Activated T-cell treated with anti-CD3 and anti-CD28 coated beads, Interleukin-2, amount 50 U/mL, for 4 hours (primary cell): ENCODE data around the gene PTMS. TPM values are rescaled to one million over a fixed set of nuclear protein-coding genes. Genes with fewer than 3 reads are reported as not detected.
A peak's percentile ranks its signal among the peaks of the same experiment; 100 is the strongest.
"Not testable (repeated sequence)": the region's sequence is repeated elsewhere in the genome, so short reads cannot be mapped to it uniquely, and the experiment has no call there.

Experiments
- ATAC-seq, 2 donors: fragments of 200-7000 bp; cut with Tn5 transposase; one replicate each; pipeline ENCODE4 v1.10.0; 2021
- DNase-seq: peaks from one replicate; pipeline ENCODE4 v3.0.0-alpha.2; 2020
- H3K27me3 Mint-ChIP-seq: one replicate; pipeline ENCODE4 v1.8.0; 2021; ENCODE audit warnings: low read depth, mixed read lengths
- H3K36me3 Mint-ChIP-seq: one replicate; pipeline ENCODE4 v1.8.0; 2022; ENCODE audit warnings: mixed read lengths; ENCODE audit not compliant: insufficient read depth
- H3K4me1 Mint-ChIP-seq: one replicate; pipeline ENCODE4 v1.8.0; 2021; ENCODE audit warnings: low read depth, mixed read lengths
- H3K4me3 Mint-ChIP-seq: one replicate; pipeline ENCODE4 v1.8.0; 2021; ENCODE audit warnings: mild to moderate bottlenecking, moderate library complexity, mixed read lengths
- H3K9me3 Mint-ChIP-seq: one replicate; pipeline ENCODE4 v1.8.0; 2021; ENCODE audit warnings: mixed read lengths
- total RNA-seq, 3 donors: library from RNA; stranded (reverse); gene quantifications; one replicate each; pipeline ENCODE4 v1.2.1, GENCODE V29; 2021

The PTMS gene
- total RNA-seq, 3 donors from 2014 or later: 26.3 to 32.6 (median 29.4) TPM

GRCh38 chr12:6743300-6743699, 22.9 kb upstream of the PTMS start:
- peak; percentile 53 to 75 for ATAC-seq
- H3K9me3 Mint-ChIP-seq, DNase-seq, H3K36me3 Mint-ChIP-seq, H3K4me3 Mint-ChIP-seq, H3K27me3 Mint-ChIP-seq: not testable (repeated sequence)
- peaks cover 20% of the 10 kb centered on the region for H3K4me1 Mint-ChIP-seq

DNA sequence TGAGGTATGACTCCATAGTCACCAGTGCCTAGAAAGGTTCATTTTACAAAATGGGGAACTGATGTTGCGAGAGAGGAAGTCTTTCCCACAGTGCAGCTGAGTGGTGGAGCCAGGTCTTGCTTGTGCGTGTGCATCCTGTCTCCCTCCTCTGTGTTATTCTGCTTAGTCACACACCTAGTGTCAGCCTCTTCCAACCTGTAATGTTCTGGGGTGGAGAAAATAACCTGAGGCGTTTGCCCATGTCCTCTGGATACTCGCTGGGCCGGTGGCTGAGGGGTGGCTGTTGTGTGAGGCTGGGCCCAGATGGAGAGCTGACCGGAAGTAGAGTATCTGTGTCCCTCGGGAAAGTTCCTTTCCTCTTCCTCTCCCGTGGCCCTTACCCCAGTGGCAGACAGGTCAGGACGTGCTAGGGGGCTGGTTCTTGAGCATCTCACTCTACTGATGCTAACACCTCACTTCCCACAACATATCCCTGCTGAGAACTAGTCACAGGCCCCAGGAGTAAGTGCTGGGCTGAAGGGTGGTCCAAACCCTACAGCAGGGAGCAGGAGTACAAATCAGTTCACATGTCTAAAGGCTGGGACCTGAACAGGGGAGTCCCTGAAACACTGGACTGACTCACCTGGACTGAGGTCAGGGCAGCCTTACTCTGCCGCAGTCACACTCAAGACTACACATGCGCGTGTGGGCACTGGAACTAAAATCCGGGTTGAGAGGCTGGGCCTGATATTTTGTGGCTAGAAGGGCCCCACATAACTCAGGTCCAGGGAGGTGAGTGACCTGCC, 20.2 kb upstream of the PTMS start:
- no peaks in the 10 kb centered on the region for H3K27me3 Mint-ChIP-seq
- ATAC-seq (peak; percentile 49 to 56), DNase-seq (no peak)
- H3K36me3 Mint-ChIP-seq: peaks cover 22% of the 10 kb centered on the region
- peaks cover 4% of the 10 kb centered on the region for H3K9me3 Mint-ChIP-seq
- no peak overlapping the region for H3K4me3 Mint-ChIP-seq
- H3K4me1 Mint-ChIP-seq: peaks cover 23% of the 10 kb centered on the region

- peaks cover 4% of the 10 kb centered on the region for H3K9me3 Mint-ChIP-seq
- no peak overlapping the region for H3K4me3 Mint-ChIP-seq
- no peaks in the 10 kb centered on the region for H3K27me3 Mint-ChIP-seq
- peaks cover 25% of the 10 kb centered on the region for H3K36me3 Mint-ChIP-seq
- H3K4me1 Mint-ChIP-seq: peaks cover 29% of the 10 kb centered on the region
- DNase-seq (no peak), ATAC-seq (no peak)
Observed at GRCh38 chr12:6747216-6747615, 18.9 kb upstream of the PTMS start.

DNA sequence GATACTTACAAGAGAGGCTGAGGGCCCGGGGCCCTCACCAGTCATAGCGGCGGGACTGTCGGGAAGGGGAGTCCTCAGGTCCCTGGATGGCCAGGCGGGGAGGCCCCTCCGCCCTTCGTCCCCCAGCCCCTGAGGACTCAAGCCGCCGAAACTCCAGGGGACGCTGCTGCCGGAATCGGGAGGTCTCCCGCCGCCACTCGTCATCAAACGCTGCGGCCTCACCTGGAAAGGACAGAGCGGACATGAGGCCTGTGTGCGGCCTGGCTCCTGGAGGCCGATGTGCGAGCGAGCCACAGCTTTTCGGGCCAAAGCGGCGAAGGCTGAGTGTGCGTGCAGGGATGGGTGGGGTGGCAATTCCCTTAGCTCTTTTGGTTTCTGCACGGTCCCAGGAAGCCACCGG, 17.4 kb upstream of the PTMS start:
- no peak overlapping the region for H3K4me3 Mint-ChIP-seq
- ATAC-seq (no peak), DNase-seq (no peak)
- H3K9me3 Mint-ChIP-seq: no peaks in the 10 kb centered on the region
- H3K27me3 Mint-ChIP-seq: no peaks in the 10 kb centered on the region
- peaks cover 25% of the 10 kb centered on the region for H3K36me3 Mint-ChIP-seq
- H3K4me1 Mint-ChIP-seq: peaks cover 25% of the 10 kb centered on the region

- no peak for DNase-seq
- peaks cover 21% of the 10 kb centered on the region for H3K4me1 Mint-ChIP-seq
- H3K27me3 Mint-ChIP-seq: no peaks in the 10 kb centered on the region
- H3K4me3 Mint-ChIP-seq: no peak overlapping the region
- ATAC-seq: no peak
- H3K9me3 Mint-ChIP-seq: no peaks in the 10 kb centered on the region
- peaks cover 25% of the 10 kb centered on the region for H3K36me3 Mint-ChIP-seq
Observed at GRCh38 chr12:6750506-6750905, 15.7 kb upstream of the PTMS start.

DNA sequence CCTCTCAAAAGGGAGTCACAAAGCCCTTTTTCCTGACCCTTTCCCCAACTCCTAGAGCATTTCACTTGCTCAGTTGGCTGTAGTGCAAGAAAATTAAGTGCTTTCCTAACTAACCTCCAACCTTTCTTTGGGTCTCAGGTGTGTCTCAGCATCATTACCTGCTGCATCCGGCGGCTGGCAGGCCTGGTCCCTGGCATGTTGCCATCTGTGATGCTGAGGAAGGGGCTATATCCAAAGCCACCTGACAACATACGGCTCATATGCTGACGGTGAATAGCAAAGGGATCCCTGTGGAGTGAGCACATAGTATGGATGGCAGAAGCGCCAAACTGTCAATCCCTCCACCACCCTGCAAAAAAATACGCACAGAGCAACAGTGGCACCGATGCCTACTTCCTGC, 14.4 kb upstream of the PTMS start:
- Mint-ChIP-seq H3K9me3 (no peaks in the 10 kb centered on the region), H3K4me3 (peak overlapping the region; percentile 92), H3K36me3 (peaks cover 25% of the 10 kb centered on the region), H3K27me3 (no peaks in the 10 kb centered on the region), H3K4me1 (peaks cover 16% of the 10 kb centered on the region)
- DNase-seq (no peak), ATAC-seq (no peak)

DNA sequence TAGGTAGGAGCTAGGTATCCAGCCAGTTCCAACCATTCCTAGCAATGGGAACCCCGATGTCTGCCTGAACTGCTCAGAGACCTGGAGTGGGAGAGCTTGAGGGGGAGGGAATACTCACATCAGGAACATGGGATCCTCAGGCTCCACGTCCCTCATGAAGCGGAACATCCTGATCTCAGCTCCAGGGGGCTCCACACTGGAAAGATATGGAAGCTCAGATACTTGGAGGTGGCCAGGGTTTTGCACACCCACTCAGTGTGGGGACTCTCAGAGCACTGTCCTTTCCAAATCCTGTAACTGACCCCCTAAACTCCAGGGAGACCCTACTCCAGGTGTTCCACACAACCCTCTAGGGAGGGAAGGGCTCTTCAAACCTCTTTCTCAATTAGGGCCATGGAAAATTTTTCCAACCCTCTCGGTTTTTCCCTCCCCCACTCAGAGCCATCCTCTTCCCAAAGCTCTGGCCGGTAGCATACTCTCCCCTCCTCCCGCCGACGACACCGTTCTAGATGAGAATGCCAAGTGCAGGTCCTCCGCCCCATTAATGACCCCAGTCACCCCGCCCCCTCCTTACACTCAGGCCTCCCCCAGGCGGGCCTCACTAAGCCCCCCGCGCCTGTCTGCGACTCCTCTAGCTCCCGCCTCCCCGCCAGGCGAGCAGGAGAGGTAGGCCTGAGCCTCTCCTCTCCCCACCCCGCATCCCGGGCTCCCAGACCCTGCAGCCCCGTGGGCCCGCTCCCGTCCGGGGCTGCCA, 13.8 kb upstream of the PTMS start:
- ATAC-seq (peak in 1 of 2 donors; percentile 3), DNase-seq (peak; percentile 29)
- H3K9me3 Mint-ChIP-seq: no peaks in the 10 kb centered on the region
- H3K36me3 Mint-ChIP-seq: peaks cover 25% of the 10 kb centered on the region
- H3K4me3 Mint-ChIP-seq: peak overlapping the region; percentile 92
- H3K4me1 Mint-ChIP-seq: peaks cover 14% of the 10 kb centered on the region
- H3K27me3 Mint-ChIP-seq: no peaks in the 10 kb centered on the region

DNA sequence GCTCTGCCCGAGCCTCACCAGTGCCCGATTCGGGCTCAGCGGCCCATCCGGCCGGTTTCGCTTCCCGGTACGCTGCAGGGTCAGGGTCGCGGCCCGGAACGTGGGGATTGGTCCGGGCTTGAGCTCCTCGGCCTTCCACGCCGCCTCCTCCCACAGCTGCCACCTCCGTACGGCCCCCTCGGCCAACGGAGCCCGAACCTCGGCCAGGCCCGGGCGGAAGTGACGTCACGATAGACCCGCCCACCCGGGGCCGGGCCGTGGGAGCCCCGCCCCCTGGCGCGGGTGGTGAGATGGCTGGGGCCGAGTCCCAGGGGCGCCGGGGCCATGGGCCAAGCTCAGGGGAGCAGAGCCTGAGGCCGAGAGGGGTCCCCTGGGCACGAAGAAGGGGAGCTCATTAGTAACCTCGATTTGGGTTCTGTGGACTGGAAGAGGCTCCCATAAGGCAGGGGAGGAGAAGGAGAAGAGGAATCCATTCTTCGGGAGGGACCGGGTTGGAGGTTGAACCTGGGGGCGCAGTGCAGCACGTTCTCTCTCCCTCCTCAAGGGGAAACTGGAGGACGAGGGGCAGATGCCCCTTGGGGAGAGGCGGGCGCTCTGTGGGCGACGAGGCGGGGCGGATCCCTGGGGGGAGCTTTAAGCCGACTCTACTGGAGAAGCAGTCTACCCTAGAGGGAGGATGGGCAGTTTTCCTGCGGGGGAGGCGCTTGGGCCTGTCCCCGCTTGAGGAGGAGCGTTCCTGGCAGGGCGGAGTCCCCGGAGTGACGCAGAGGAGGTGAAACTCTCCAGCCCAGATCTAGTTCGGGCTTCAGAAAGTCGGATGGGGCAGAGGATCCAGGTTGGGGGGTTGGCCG, 13.0 kb upstream of the PTMS start, which contains the start of gene MLF2:
Gene MLF2, minus strand, starts transcription at position 221 of the 851 bp plus-strand sequence. CDS start 807 bp downstream, outside the sequence.
- Mint-ChIP-seq H3K27me3 (no peaks in the 10 kb centered on the region), H3K36me3 (peaks cover 17% of the 10 kb centered on the region), H3K4me3 (peak within 1 kb of the TSS; percentile 92), H3K4me1 (peaks cover 14% of the 10 kb centered on the region), H3K9me3 (no peaks in the 10 kb centered on the region)
- peak; percentile 90 to 91 for ATAC-seq
- DNase-seq: peak; percentile 97

DNA sequence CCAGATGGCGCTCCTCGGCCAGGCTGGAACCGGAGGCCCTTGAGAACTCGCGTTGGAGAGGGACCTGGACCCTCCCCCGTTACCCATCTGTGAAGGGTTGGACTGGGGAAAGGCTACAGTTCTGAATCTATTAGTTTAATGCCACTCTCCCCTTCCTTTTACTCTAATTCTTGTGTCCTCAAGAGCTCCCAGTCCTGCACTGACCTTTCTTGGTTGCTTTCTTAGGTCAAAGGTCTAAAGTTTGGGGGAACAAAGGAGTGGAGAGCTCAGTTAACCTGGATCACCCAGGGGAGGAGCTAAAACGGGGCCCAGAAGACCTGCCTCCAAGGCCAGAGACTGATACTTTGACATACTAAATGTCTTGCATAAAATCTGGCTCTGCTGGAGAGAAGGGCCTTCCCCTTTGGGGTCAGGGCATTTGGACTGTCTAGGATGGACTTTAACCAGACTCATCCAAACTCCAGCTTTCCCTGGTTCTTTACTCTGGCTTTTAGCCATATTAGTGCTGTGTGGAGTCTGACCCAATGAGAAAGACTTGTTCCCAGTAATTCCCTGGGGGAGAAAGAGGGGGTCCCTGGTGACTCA, 12.3 kb upstream of the PTMS start:
- H3K27me3 Mint-ChIP-seq: no peaks in the 10 kb centered on the region
- no peaks in the 10 kb centered on the region for H3K9me3 Mint-ChIP-seq
- ATAC-seq (no peak), DNase-seq (no peak)
- H3K36me3 Mint-ChIP-seq: peaks cover 12% of the 10 kb centered on the region
- H3K4me3 Mint-ChIP-seq: peak overlapping the region; percentile 92
- peaks cover 14% of the 10 kb centered on the region for H3K4me1 Mint-ChIP-seq

DNA sequence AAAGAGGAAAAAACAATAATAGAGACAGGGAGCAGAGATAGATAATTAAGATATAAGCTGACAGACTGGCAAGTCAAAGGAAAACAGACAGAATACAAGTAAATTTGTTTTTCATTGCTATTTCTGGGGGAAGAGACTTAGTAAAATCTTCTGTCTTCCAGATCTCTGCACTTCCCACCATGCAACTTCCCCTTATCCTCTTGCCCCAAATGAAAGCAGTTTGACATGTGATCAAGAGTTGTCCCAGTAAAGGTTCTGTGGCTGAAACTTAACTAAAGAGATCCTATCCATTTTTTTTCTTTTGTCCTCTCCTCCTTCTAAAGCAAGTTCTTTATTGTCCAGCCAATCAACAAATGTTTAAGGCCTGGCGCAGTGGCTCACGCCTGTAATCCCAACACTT, 11.8 kb upstream of the PTMS start:
- Mint-ChIP-seq H3K4me3 (no peak overlapping the region), H3K36me3 (peaks cover 7% of the 10 kb centered on the region), H3K4me1 (peaks cover 14% of the 10 kb centered on the region), H3K9me3 (no peaks in the 10 kb centered on the region), H3K27me3 (no peaks in the 10 kb centered on the region)
- ATAC-seq (no peak), DNase-seq (no peak)

DNA sequence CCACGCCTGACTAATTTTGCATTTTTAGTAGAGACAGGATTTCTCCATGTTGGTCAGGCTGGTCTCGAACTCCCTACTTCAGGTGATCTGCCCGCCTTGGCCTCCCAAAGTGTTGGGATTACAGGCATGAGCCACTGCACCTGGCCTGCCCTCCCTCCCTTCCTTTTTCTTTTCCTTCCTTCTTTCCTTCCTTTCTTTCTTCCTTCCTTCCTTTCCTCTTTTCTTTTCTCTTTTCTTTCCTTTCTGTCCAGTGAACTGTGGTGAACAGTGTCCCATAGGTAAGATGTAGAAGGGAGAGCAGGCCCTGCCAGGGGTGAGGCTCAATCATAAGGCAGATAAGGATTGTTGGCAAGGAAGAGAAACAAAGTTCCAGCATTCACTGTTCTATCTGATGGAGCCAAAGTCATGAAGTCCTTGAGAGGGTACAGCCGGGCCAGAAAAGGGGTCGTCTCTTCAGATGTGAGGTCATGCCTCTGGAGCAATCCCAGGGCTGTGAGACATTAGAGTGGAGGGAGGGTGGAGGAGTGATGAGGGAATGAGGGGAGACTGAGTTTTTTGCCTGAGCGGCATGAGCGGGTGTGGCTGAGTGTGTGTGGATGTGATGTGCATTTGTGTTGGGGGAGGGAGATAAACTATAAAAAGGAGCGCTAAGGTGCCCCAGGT, 9.0 kb upstream of the PTMS start:
- Mint-ChIP-seq H3K4me1 (peaks cover 6% of the 10 kb centered on the region), H3K9me3 (no peaks in the 10 kb centered on the region), H3K36me3 (no peaks in the 10 kb centered on the region), H3K4me3 (no peak overlapping the region), H3K27me3 (no peaks in the 10 kb centered on the region)
- DNase-seq: no peak
- no peak for ATAC-seq

- no peak for ATAC-seq
- H3K27me3 Mint-ChIP-seq: no peaks in the 10 kb centered on the region
- H3K4me1 Mint-ChIP-seq: peaks cover 5% of the 10 kb centered on the region
- no peaks in the 10 kb centered on the region for H3K9me3 Mint-ChIP-seq
- no peak for DNase-seq
- no peak overlapping the region for H3K4me3 Mint-ChIP-seq
- no peaks in the 10 kb centered on the region for H3K36me3 Mint-ChIP-seq
Observed at GRCh38 chr12:6758506-6759095, 7.6 kb upstream of the PTMS start.

DNA sequence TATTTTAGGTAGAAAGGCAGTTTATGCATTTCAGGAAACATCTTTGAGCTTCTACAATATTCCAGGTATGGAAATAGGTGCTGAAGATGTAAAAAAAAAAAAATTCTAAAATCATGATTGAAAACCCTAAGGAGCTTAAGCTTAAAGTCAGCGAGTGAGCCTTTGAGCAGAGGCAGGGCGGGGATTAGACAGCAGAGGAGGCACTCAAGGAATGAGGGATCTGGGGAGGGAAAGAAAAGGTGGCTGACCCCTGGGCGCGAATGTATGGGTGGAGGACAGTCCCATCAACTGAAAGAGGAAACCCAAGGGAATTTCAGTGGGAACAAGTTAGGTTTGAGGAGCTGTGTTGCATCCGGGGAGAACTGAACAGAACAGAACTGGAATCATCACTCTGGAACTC, 6.4 kb upstream of the PTMS start:
- Mint-ChIP-seq H3K27me3 (peaks cover 7% of the 10 kb centered on the region), H3K4me3 (no peak overlapping the region), H3K36me3 (no peaks in the 10 kb centered on the region), H3K9me3 (no peaks in the 10 kb centered on the region), H3K4me1 (peaks cover 7% of the 10 kb centered on the region)
- ATAC-seq (no peak), DNase-seq (no peak)
